HEK293T (cell line): ENCODE results near the gene WNT7A.

ENCODE experiments used
- CTCF ChIA-PET: fragments of 350-600 bp; formaldehyde crosslinking; extraction: SDS; loops from one replicate; lab custom pipeline; 2021; ENCODE audit warnings: antibody characterized with exemption, inconsistent platforms; lab: Yijun Ruan, JAX
- POLR2A ChIA-PET: fragments of 350-600 bp; formaldehyde crosslinking; extraction: SDS; loops from one replicate; lab custom pipeline; 2020; ENCODE audit warnings: antibody characterized with exemption, inconsistent platforms; lab: Yijun Ruan, JAX
- DNase-seq: peaks from one replicate; pipeline ENCODE4 v3.0.0; 2012; ENCODE audit warnings: mixed read lengths; ENCODE audit errors: extremely low spot score
- ARNT ChIP-seq: fragments of 450-650 bp; IDR thresholded peaks from 2 replicates; pipeline ENCODE4 v1.6.1; 2017; ENCODE audit warnings: mild to moderate bottlenecking
- BHLHE40 ChIP-seq: fragments of 450-650 bp; IDR thresholded peaks from 2 replicates; pipeline ENCODE4 v1.6.1; 2016; ENCODE audit warnings: mild to moderate bottlenecking, moderate library complexity, borderline replicate concordance
- CTBP1 ChIP-seq: fragments of 450-650 bp; IDR thresholded peaks from 2 replicates; pipeline ENCODE4 v1.6.1; 2016; ENCODE audit warnings: borderline replicate concordance
- ELF4 ChIP-seq: fragments of 450-650 bp; IDR thresholded peaks from 2 replicates; pipeline ENCODE4 v1.6.1; 2017; ENCODE audit warnings: antibody characterized with exemption
- FOXA1 ChIP-seq: fragments of 450-650 bp; IDR thresholded peaks from 2 replicates; pipeline ENCODE4 v1.6.1; 2016; ENCODE audit warnings: mild to moderate bottlenecking
- FOXK2 ChIP-seq: fragments of 450-650 bp; IDR thresholded peaks from 2 replicates; pipeline ENCODE4 v1.6.1; 2016; ENCODE audit warnings: mild to moderate bottlenecking
- FOXM1 ChIP-seq: fragments of 450-650 bp; IDR thresholded peaks from 2 replicates; pipeline ENCODE4 v1.6.1; 2017; ENCODE audit warnings: mild to moderate bottlenecking, borderline replicate concordance
- HDGF ChIP-seq: fragments of 450-650 bp; IDR thresholded peaks from 2 replicates; pipeline ENCODE4 v1.6.1; 2017; ENCODE audit warnings: antibody characterized with exemption, borderline replicate concordance
- L3MBTL2 ChIP-seq: fragments of 450-650 bp; conservative IDR thresholded peaks from 2 replicates; pipeline ENCODE4 v1.6.1; 2016; ENCODE audit warnings: mild to moderate bottlenecking
- LEF1 ChIP-seq: fragments of 450-650 bp; IDR thresholded peaks from 2 replicates; pipeline ENCODE4 v1.6.1; 2017; ENCODE audit warnings: mild to moderate bottlenecking, borderline replicate concordance
- NFRKB ChIP-seq: fragments of 450-650 bp; IDR thresholded peaks from 2 replicates; pipeline ENCODE4 v1.6.1; 2016; ENCODE audit warnings: mild to moderate bottlenecking, moderate library complexity
- PKNOX1 ChIP-seq: fragments of 450-650 bp; IDR thresholded peaks from 2 replicates; pipeline ENCODE4 v1.6.1; 2016
- SP1 ChIP-seq: fragments of 450-650 bp; IDR thresholded peaks from 2 replicates; pipeline ENCODE4 v1.6.1; 2017
- SUZ12 ChIP-seq: fragments of 450-650 bp; IDR thresholded peaks from 2 replicates; pipeline ENCODE4 v1.6.1; 2016; ENCODE audit warnings: mild to moderate bottlenecking
- TARDBP ChIP-seq: fragments of 450-650 bp; IDR thresholded peaks from 2 replicates; pipeline ENCODE4 v1.6.1; 2016
- ZNF384 ChIP-seq: fragments of 450-650 bp; IDR thresholded peaks from 2 replicates; pipeline ENCODE4 v1.6.1; 2016

WNT7A gene

GRCh38 chr3:13843351-13843750 is 36.5 kb downstream of the WNT7A start:
- CTCF ChIA-PET = no interaction called here
- no peak for TF ChIP-seq FOXM1
- no peak for TF ChIP-seq FOXK2
- no peak for TF ChIP-seq FOXA1
- TF ChIP-seq NFRKB = no peak
- no peak for TF ChIP-seq CTBP1
- TF ChIP-seq SUZ12 = no peak
- TF ChIP-seq ZNF384 = no peak
- TF ChIP-seq LEF1 = no peak
- no peak for TF ChIP-seq BHLHE40
- no peak for DNase-seq
- POLR2A ChIA-PET = no interaction called here

GRCh38 chr3:13842226-13842625 is 37.6 kb downstream of the WNT7A start:
- ChIA-PET POLR2A (no interaction called here), CTCF (no interaction called here)
- TF ChIP-seq CTBP1 = no peak
- TF ChIP-seq HDGF = no peak
- TF ChIP-seq TARDBP = no peak
- no peak for TF ChIP-seq ARNT
- TF ChIP-seq SP1 = no peak
- no peak for TF ChIP-seq SUZ12
- no peak for TF ChIP-seq PKNOX1
- TF ChIP-seq FOXM1 = no peak
- no peak for TF ChIP-seq LEF1
- no peak for TF ChIP-seq NFRKB
- no peak for TF ChIP-seq L3MBTL2
- DNase-seq = no peak

- no peak for TF ChIP-seq TARDBP
- no peak for TF ChIP-seq LEF1
- no peak for TF ChIP-seq HDGF
- TF ChIP-seq FOXA1 = no peak
- no peak for TF ChIP-seq FOXM1
- no peak for TF ChIP-seq ARNT
- TF ChIP-seq L3MBTL2 = no peak
- no peak for TF ChIP-seq SP1
- no peak for TF ChIP-seq NFRKB
- TF ChIP-seq ELF4 = no peak
- TF ChIP-seq BHLHE40 = no peak
- no peak for TF ChIP-seq ZNF384
- no peak for TF ChIP-seq SUZ12
- no peak for TF ChIP-seq PKNOX1
- TF ChIP-seq CTBP1 = no peak
- no peak for TF ChIP-seq FOXK2
- ChIA-PET POLR2A (no interaction called here), CTCF (no interaction called here)
- DNase-seq = no peak
These were observed 38.0 kb downstream of the WNT7A start for GRCh38 chr3:13841826-13842225.

- ChIA-PET POLR2A (no interaction called here), CTCF (no interaction called here)
- no peak for DNase-seq
- no peak for TF ChIP-seq ARNT
- no peak for TF ChIP-seq FOXM1
- TF ChIP-seq SUZ12 = no peak
- no peak for TF ChIP-seq PKNOX1
- TF ChIP-seq CTBP1 = no peak
- TF ChIP-seq SP1 = no peak
- no peak for TF ChIP-seq ZNF384
- TF ChIP-seq HDGF = no peak
- no peak for TF ChIP-seq FOXA1
- TF ChIP-seq ELF4 = no peak
- TF ChIP-seq LEF1 = no peak
- TF ChIP-seq TARDBP = no peak
- no peak for TF ChIP-seq BHLHE40
- TF ChIP-seq FOXK2 = no peak
- no peak for TF ChIP-seq L3MBTL2
- TF ChIP-seq NFRKB = no peak
These were observed 38.7 kb downstream of the WNT7A start for GRCh38 chr3:13841141-13841540.

GRCh38 chr3:13840456-13840855 is 39.4 kb downstream of the WNT7A start:
- POLR2A ChIA-PET = no interaction called here
- no peak for DNase-seq
- CTCF ChIA-PET = no interaction called here
- TF ChIP-seq LEF1 = no peak
- TF ChIP-seq NFRKB = no peak
- TF ChIP-seq SP1 = no peak
- TF ChIP-seq ZNF384 = no peak
- TF ChIP-seq CTBP1 = no peak
- no peak for TF ChIP-seq FOXM1
- no peak for TF ChIP-seq HDGF
- TF ChIP-seq PKNOX1 = no peak
- TF ChIP-seq ELF4 = no peak
